ENCODE results near the gene TRIP12. TPM values are rescaled to one million over a fixed set of nuclear protein-coding genes. Genes with fewer than 3 reads are reported as not detected.
A peak's percentile ranks its signal among the peaks of the same experiment; 100 is the strongest.

Gene TRIP12
- total and polyA plus RNA-seq, 4 donors, result 18.6 to 358 (median 118) TPM

DNA sequence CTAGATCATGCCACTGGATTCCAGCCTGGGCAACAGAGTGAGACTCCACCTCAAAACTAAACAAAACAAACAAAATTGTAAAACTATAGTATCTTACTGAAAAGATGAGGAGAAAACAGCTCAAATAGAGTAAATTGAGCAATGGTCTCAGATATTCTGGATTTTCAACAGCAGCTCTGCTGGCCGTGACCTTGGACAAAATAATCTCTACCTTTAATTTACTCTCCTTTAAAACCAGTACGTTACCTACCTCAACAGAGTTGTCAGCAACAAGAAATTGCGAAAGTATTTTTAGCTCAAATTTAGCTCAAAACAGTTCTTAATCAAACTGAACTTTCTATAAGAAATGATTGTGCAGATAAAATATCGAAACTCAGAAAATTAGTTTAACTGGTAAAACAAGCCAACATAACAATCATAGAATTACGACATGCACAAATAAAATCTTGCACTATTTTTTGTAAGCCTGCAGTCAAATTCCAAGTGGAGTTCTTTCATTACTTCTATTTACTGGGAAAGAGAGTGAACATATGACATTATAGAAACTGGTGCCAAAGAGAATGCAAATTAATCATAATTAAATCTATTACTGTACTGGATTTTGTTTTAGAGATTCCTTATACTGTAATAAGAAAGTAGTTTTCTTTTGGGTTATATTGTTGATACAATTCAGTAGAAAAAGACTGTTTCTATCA lies 40.8 kb downstream of the TRIP12 start:
- TF ChIP-seq, protein P1, sequence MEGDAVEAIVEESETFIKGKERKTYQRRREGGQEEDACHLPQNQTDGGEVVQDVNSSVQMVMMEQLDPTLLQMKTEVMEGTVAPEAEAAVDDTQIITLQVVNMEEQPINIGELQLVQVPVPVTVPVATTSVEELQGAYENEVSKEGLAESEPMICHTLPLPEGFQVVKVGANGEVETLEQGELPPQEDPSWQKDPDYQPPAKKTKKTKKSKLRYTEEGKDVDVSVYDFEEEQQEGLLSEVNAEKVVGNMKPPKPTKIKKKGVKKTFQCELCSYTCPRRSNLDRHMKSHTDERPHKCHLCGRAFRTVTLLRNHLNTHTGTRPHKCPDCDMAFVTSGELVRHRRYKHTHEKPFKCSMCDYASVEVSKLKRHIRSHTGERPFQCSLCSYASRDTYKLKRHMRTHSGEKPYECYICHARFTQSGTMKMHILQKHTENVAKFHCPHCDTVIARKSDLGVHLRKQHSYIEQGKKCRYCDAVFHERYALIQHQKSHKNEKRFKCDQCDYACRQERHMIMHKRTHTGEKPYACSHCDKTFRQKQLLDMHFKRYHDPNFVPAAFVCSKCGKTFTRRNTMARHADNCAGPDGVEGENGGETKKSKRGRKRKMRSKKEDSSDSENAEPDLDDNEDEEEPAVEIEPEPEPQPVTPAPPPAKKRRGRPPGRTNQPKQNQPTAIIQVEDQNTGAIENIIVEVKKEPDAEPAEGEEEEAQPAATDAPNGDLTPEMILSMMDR (IDR thresholded peaks at IDR 0.05; ENCODE audit: control extremely low read depth, extremely low read depth), result no peak
- H3K9me3 ChIP-seq (ENCODE audit: control insufficient read depth in 4 of 4, insufficient read depth in 3 of 4, low read length in 3 of 4), result no peaks in the 10 kb centered on the region
- DNase-seq (peak in 2 of 3 donors; percentile 10 to 19), ATAC-seq (ENCODE audit: insufficient read depth, low FRiP score) (no peak)
- 81 to 88% methylated on average over 5 of the region's 5 CpGs for WGBS, 2 donors
- H3K4me1 ChIP-seq (ENCODE audit: control insufficient read depth in 5 of 5, insufficient read depth in 5 of 5, low read length in 5 of 5), result peaks cover 0 to 15% (median 1%) of the 10 kb centered on the region in 5 donors
- H3K27me3 ChIP-seq (ENCODE audit: control insufficient read depth in 3 of 3, insufficient read depth in 3 of 3, low read length in 2 of 3), result no peaks in the 10 kb centered on the region
- H3K36me3 ChIP-seq (ENCODE audit: control insufficient read depth in 4 of 4, insufficient read depth in 4 of 4, low read length in 4 of 4), result peaks cover 9 to 15% (median 12%) of the 10 kb centered on the region in 4 donors
- H3K4me3 ChIP-seq, result no peak overlapping the region
- H3K27ac ChIP-seq (ENCODE audit: low read depth in 1 of 2, low read length in 1 of 2), result no peak overlapping the region
- no peak overlapping the region for H3K9ac ChIP-seq (ENCODE audit: insufficient read depth in 1 of 2, low read length in 2 of 2)

DNA sequence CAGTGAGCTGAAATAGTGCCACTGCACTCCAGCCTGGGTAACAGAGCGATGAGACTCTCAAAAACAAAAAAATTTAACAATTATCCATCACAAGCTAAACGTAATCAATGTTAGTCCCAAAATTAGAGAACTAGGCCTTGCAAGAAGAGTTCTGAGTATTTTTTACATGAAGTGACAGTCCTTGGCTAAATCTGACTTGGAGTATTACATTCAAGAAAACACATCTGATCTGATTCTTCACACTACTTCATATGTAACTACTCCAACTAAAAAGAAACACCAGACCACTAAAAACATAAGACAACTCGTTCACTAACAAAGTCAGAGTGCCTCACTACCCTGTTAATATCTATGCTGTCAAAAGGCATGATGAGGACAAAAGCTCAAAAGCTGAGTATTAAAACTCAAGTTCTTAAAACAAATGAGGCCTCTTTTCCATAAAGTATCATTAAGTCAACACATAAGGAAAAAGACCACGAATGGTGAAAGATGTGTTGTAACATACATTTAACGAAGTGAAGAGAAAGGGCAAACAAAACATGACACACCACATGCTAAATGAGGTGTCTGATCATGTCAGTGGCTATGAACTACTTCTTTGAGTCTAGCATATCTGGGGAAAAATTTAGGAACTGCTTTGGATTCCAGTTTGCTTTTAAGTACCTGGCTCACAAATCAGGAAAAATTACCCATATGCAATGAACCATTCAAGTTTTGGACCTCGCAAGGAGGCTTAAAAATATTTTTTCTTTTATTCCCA lies 42.4 kb downstream of the TRIP12 start:
- WGBS, 2 donors, result 76 to 77% methylated on average over 6 of the region's 6 CpGs
- TF ChIP-seq, protein P1 (IDR thresholded peaks at IDR 0.05; ENCODE audit: control extremely low read depth, extremely low read depth), result no peak

DNA sequence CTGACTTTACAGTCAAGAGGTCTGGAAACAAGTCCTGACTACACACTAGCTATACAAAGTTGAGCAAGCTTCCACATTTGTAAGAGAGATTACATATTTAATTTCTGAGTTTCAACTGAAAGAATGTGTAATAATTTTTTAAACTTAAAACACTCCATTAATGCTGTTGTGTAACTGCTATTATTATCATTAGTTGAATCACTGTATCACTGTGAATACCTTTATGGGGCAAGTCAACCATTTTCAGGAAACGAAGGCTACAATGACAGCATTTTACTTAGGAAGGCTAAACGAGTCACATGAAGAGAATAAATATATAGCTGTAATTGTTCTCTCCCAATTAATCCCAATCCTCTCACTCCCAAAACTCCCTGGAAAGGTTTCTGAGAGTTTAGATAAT lies 46.3 kb downstream of the TRIP12 start:
- 92 to 93% methylated on average over 2 of the region's 2 CpGs for WGBS, 2 donors
- no peak for ATAC-seq (ENCODE audit: insufficient read depth, low FRiP score)
- Histone ChIP-seq H3K4me3 (no peak overlapping the region), H3K27ac (ENCODE audit: low read depth in 1 of 2, low read length in 1 of 2) (peak overlapping the region in 1 of 2 donors; percentile 9), H3K27me3 (ENCODE audit: control insufficient read depth in 3 of 3, insufficient read depth in 3 of 3, low read length in 2 of 3) (no peaks in the 10 kb centered on the region), H3K36me3 (ENCODE audit: control insufficient read depth in 4 of 4, insufficient read depth in 4 of 4, low read length in 4 of 4) (peaks cover 12 to 23% (median 14%) of the 10 kb centered on the region in 4 donors), H3K9me3 (ENCODE audit: control insufficient read depth in 4 of 4, insufficient read depth in 3 of 4, low read length in 3 of 4) (no peaks in the 10 kb centered on the region), H3K4me1 (ENCODE audit: control insufficient read depth in 5 of 5, insufficient read depth in 5 of 5, low read length in 5 of 5) (peaks cover 0 to 3% (median 0%) of the 10 kb centered on the region in 5 donors), H3K9ac (ENCODE audit: insufficient read depth in 1 of 2, low read length in 2 of 2) (no peak overlapping the region)
- no peak for DNase-seq
- TF ChIP-seq, protein P1 (IDR thresholded peaks at IDR 0.05; ENCODE audit: control extremely low read depth, extremely low read depth), result no peak

More for the DNA sequence above, 42.4 kb downstream of the TRIP12 start:
- H3K27me3 ChIP-seq (ENCODE audit: control insufficient read depth in 3 of 3, insufficient read depth in 3 of 3, low read length in 2 of 3), result no peaks in the 10 kb centered on the region
- H3K4me1 ChIP-seq (ENCODE audit: control insufficient read depth in 5 of 5, insufficient read depth in 5 of 5, low read length in 5 of 5), result peaks cover 0 to 5% (median 1%) of the 10 kb centered on the region in 5 donors
- H3K9ac ChIP-seq (ENCODE audit: insufficient read depth in 1 of 2, low read length in 2 of 2), result no peak overlapping the region
- DNase-seq, result peak in 1 of 3 donors; percentile 27
- H3K27ac ChIP-seq (ENCODE audit: low read depth in 1 of 2, low read length in 1 of 2), result no peak overlapping the region
- no peak overlapping the region for H3K4me3 ChIP-seq
- peaks cover 12 to 15% (median 12%) of the 10 kb centered on the region in 4 donors for H3K36me3 ChIP-seq (ENCODE audit: control insufficient read depth in 4 of 4, insufficient read depth in 4 of 4, low read length in 4 of 4)
- H3K9me3 ChIP-seq (ENCODE audit: control insufficient read depth in 4 of 4, insufficient read depth in 3 of 4, low read length in 3 of 4), result no peaks in the 10 kb centered on the region
- ATAC-seq (ENCODE audit: insufficient read depth, low FRiP score), result no peak

Measured in lung (tissue), 12 donors.